ENCODE results near the gene COPZ2. TPM values are rescaled to one million over a fixed set of nuclear protein-coding genes. Genes with fewer than 3 reads are reported as not detected.

The COPZ2 gene
- total RNA-seq, 2 experiments from 2014 or later, result 0.47 to 0.88 TPM

- Histone ChIP-seq H3K27ac (ENCODE audit: low read depth in 1 of 2, low read length in 2 of 2) (no peak overlapping the region), H3K4me1 (ENCODE audit: insufficient read depth, low read length) (peaks cover 19% of the 10 kb centered on the region), H3K27me3 (ENCODE audit: control insufficient read depth in 1 of 2, insufficient read depth in 2 of 2, low read length in 2 of 2) (no peaks in the 10 kb centered on the region), H3K9me3 (ENCODE audit: control insufficient read depth in 1 of 2, insufficient read depth in 1 of 2, low read length in 2 of 2) (no peaks in the 10 kb centered on the region), H3K4me3 (ENCODE audit: low read length) (no peak overlapping the region), H3K36me3 (ENCODE audit: insufficient read depth, low read length) (peaks cover 56% of the 10 kb centered on the region)
- Mint-ChIP-seq H3K4me1 (ENCODE audit: low read depth) (no peaks in the 10 kb centered on the region), H3K27me3 (no peaks in the 10 kb centered on the region), H3K9me3 (no peaks in the 10 kb centered on the region), H3K27ac (no peak overlapping the region), H3K36me3 (ENCODE audit: low read depth) (peaks cover 72% of the 10 kb centered on the region), H3K4me3 (no peak overlapping the region)
- intact Hi-C loops (cut with DNase I, micrococcal nuclease), result no loop called here
- POLR2A ChIA-PET, result interaction anchor here (0.5 kb wide), 1 partner anchor 11 kb away, joined by 3 read pairs; the partner anchor contains the start of gene CDK5RAP3
- CTCF ChIA-PET, result no interaction called here
- TF ChIP-seq CTCF (IDR thresholded peaks at IDR 0.05), result no peak
- peak in 1 of 14 experiments; percentile 44 for DNase-seq
- no peak for ATAC-seq (ENCODE audit: poor library complexity)
These were observed 56.1 kb downstream of the COPZ2 start for GRCh38 chr17:47981462-47981861.

GRCh38 chr17:47980541-47980940 lies 57.1 kb downstream of the COPZ2 start:
- H3K4me3 ChIP-seq (ENCODE audit: low read length), result no peak overlapping the region
- H3K4me1 ChIP-seq (ENCODE audit: insufficient read depth, low read length), result peaks cover 19% of the 10 kb centered on the region
- TF ChIP-seq CTCF (IDR thresholded peaks at IDR 0.05), result no peak
- no peaks in the 10 kb centered on the region for H3K27me3 ChIP-seq (ENCODE audit: control insufficient read depth in 1 of 2, insufficient read depth in 2 of 2, low read length in 2 of 2)
- Mint-ChIP-seq H3K4me1 (ENCODE audit: low read depth) (no peaks in the 10 kb centered on the region), H3K27ac (no peak overlapping the region), H3K9me3 (no peaks in the 10 kb centered on the region), H3K36me3 (ENCODE audit: low read depth) (peaks cover 78% of the 10 kb centered on the region), H3K4me3 (no peak overlapping the region), H3K27me3 (no peaks in the 10 kb centered on the region)
- DNase-seq, result no peak
- no peak overlapping the region for H3K27ac ChIP-seq (ENCODE audit: low read depth in 1 of 2, low read length in 2 of 2)
- H3K36me3 ChIP-seq (ENCODE audit: insufficient read depth, low read length), result peaks cover 65% of the 10 kb centered on the region
- CTCF ChIA-PET, result no interaction called here
- H3K9me3 ChIP-seq (ENCODE audit: control insufficient read depth in 1 of 2, insufficient read depth in 1 of 2, low read length in 2 of 2), result no peaks in the 10 kb centered on the region
- ATAC-seq (ENCODE audit: poor library complexity), result no peak
- POLR2A ChIA-PET, result no interaction called here
- intact Hi-C loops (cut with DNase I, micrococcal nuclease), result no loop called here

GRCh38 chr17:47978324-47978723 lies 59.3 kb downstream of the COPZ2 start:
- peak; percentile 69 for TF ChIP-seq CTCF (IDR thresholded peaks at IDR 0.05)
- H3K4me1 Mint-ChIP-seq (ENCODE audit: low read depth), result no peaks in the 10 kb centered on the region
- peaks cover 88% of the 10 kb centered on the region for H3K36me3 Mint-ChIP-seq (ENCODE audit: low read depth)
- no peak overlapping the region for H3K27ac ChIP-seq (ENCODE audit: low read depth in 1 of 2, low read length in 2 of 2)
- POLR2A ChIA-PET, result no interaction called here
- ATAC-seq (ENCODE audit: poor library complexity) (peak; percentile 70), DNase-seq (peak; percentile 18 to 72 (median 36))
- no peak overlapping the region for H3K4me3 Mint-ChIP-seq
- intact Hi-C loops (cut with DNase I, micrococcal nuclease), result no loop called here
- no peak overlapping the region for H3K27ac Mint-ChIP-seq
- CTCF ChIA-PET, result interaction anchor here (1.1 to 1.2 kb wide), 3 partner anchors 31 to 43 kb away, joined by 3 to 7 read pairs (median 5); no protein-coding TSS in a partner anchor
- H3K4me3 ChIP-seq (ENCODE audit: low read length), result no peak overlapping the region
- peaks cover 85% of the 10 kb centered on the region for H3K36me3 ChIP-seq (ENCODE audit: insufficient read depth, low read length)
- H3K27me3 Mint-ChIP-seq, result no peaks in the 10 kb centered on the region
- no peaks in the 10 kb centered on the region for H3K27me3 ChIP-seq (ENCODE audit: control insufficient read depth in 1 of 2, insufficient read depth in 2 of 2, low read length in 2 of 2)
- peaks cover 19% of the 10 kb centered on the region for H3K4me1 ChIP-seq (ENCODE audit: insufficient read depth, low read length)
- no peaks in the 10 kb centered on the region for H3K9me3 ChIP-seq (ENCODE audit: control insufficient read depth in 1 of 2, insufficient read depth in 1 of 2, low read length in 2 of 2)
- no peaks in the 10 kb centered on the region for H3K9me3 Mint-ChIP-seq

Small RNA genes lying within 50 kb of the gene (microRNA-seq; reads per million reads assigned to microRNA genes)
- gene MIR152 (ENCODE audit: borderline microRNAs expressed, borderline replicate concordance), result 13.0 reads per million, percentile 43 among the genes with 10 or more reads in this experiment

Other genes with a start within 250 kb of the COPZ2 start
- gene OSBPL7, start 216.0 kb downstream of the COPZ2 start, total RNA-seq, result 10 to 100 TPM; 30.1 to 30.8 TPM
- gene MRPL10, start 206.3 kb downstream of the COPZ2 start, total RNA-seq, result 10 to 100 TPM; 49.0 to 51.4 TPM
- under 1 TPM; 0.42 to 0.85 TPM for gene LRRC46, start 206.1 kb downstream of the COPZ2 start, total RNA-seq
- gene SCRN2, start 196.5 kb downstream of the COPZ2 start, total RNA-seq, result 10 to 100 TPM; 15.3 to 17.2 TPM
- gene SP6, start 186.6 kb downstream of the COPZ2 start, total RNA-seq, result under 1 TPM; 0.17 to 0.27 TPM
- 10 to 100 TPM; 19.9 to 21.5 TPM for gene SP2, start 141.6 kb downstream of the COPZ2 start, total RNA-seq
- gene PNPO, start 96.2 kb downstream of the COPZ2 start, total RNA-seq, result 1 to 10 TPM; 2.2 to 2.4 TPM
- gene PRR15L, start 79.9 kb downstream of the COPZ2 start, total RNA-seq, result not detected
- gene CDK5RAP3, start 66.7 kb downstream of the COPZ2 start, total RNA-seq, result 100 to 1,000 TPM; 206 to 224 TPM
- gene NFE2L1, start 10.6 kb upstream of the COPZ2 start, total RNA-seq, result 10 to 100 TPM; 28.1 to 30.6 TPM
- 1 to 10 TPM; 5.5 to 6.6 TPM for gene CBX1, start 63.7 kb upstream of the COPZ2 start, total RNA-seq
- gene SNX11, start 70.0 kb upstream of the COPZ2 start, total RNA-seq, result 1 to 10 TPM; 6.8 to 8.7 TPM

Data from CD4-positive, alpha-beta T cell (primary cell).